Measurements from ENCODE around the gene SBK2. TPM values are rescaled to one million over a fixed set of nuclear protein-coding genes. Genes with fewer than 3 reads are reported as not detected.

The SBK2 gene
- total RNA-seq, 1 experiment from 2014 or later, result 3.5 TPM

- Histone ChIP-seq H3K4me1 (replicated peaks; ENCODE audit: insufficient read depth) (peaks cover 24% of the 10 kb centered on the region), H3K9me3 (ENCODE audit: insufficient read depth, low read depth) (no peaks in the 10 kb centered on the region), H2AFZ (no peak overlapping the region), H3K79me2 (ENCODE audit: low read depth) (peaks cover 29% of the 10 kb centered on the region), H3K27ac (no peak overlapping the region), H3K4me2 (no peak overlapping the region), H3K4me3 (no peak overlapping the region), H3K27me3 (ENCODE audit: insufficient read depth, low read depth) (no peaks in the 10 kb centered on the region), H4K20me1 (ENCODE audit: insufficient read depth) (peaks cover 27% of the 10 kb centered on the region), H3K36me3 (ENCODE audit: low read depth) (no peaks in the 10 kb centered on the region), H3F3A (ENCODE audit: insufficient read depth, low read depth) (peaks cover 44% of the 10 kb centered on the region), H3K9me2 (ENCODE audit: insufficient read depth) (no peaks in the 10 kb centered on the region)
- no peak for DNase-seq
- ChIA-PET POLR2A (ENCODE audit: unreplicated experiment) (no interaction called here), CTCF (interaction anchor here (0.6 kb wide), 1 partner anchor 10 kb away, joined by 6 read pairs; no protein-coding TSS in a partner anchor)
- intact Hi-C loops (cut with micrococcal nuclease; ENCODE audit: unreplicated experiment), result loop anchor here (5.0 to 10.0 kb wide), 5 partner anchors 68 to 1292 kb away; partner anchors contain the start of genes LENG9, MBOAT7, RDH13 and SBK3
- no TSS peak for BruUV-seq (replicated peaks)
- no peak for TF ChIP-seq CTCF (conservative IDR thresholded peaks at IDR 0.05)
- TF ChIP-seq EZH2 (IDR thresholded peaks at IDR 0.05; ENCODE audit: low read depth), result no peak
Measured at GRCh38 chr19:55479045-55479444, 57.9 kb downstream of the SBK2 start.

Other genes starting within 250 kb of the SBK2 start
- not detected in 2 replicates for gene TMEM150B, start 211.8 kb downstream of the SBK2 start, total RNA-seq (2021)
- gene KMT5C, start 197.3 kb downstream of the SBK2 start, total RNA-seq (2021), result 71.6 and 80.7 TPM in 2 replicates
- gene COX6B2, start 182.4 kb downstream of the SBK2 start, total RNA-seq (2021), result 3.3 and 3.7 TPM in 2 replicates
- gene GARIN5B, start 173.9 kb downstream of the SBK2 start, total RNA-seq (2021), result 0.11 TPM in 1 of 2 replicates, not detected in the other
- gene IL11, start 166.7 kb downstream of the SBK2 start, total RNA-seq (2021), result 4.1 and 6.6 TPM in 2 replicates
- not detected in 2 replicates for gene TMEM190, start 160.3 kb downstream of the SBK2 start, total RNA-seq (2021)
- 40.4 and 94.5 TPM in 2 replicates for gene TMEM238, start 152.8 kb downstream of the SBK2 start, total RNA-seq (2021)
- 2,433 and 2,547 TPM in 2 replicates for gene RPL28, start 151.2 kb downstream of the SBK2 start, total RNA-seq (2021)
- gene UBE2S, start 129.3 kb downstream of the SBK2 start, total RNA-seq (2021), result 359 and 395 TPM in 2 replicates
- not detected in 2 replicates for gene SHISA7, start 93.8 kb downstream of the SBK2 start, total RNA-seq (2021)
- 92.4 and 113 TPM in 2 replicates for gene ISOC2, start 75.5 kb downstream of the SBK2 start, total RNA-seq (2021)
- gene C19orf85, start 72.4 kb downstream of the SBK2 start, total RNA-seq (2021), result 0.73 and 0.74 TPM in 2 replicates
- gene ZNF628, start 60.5 kb downstream of the SBK2 start, total RNA-seq (2021), result 17.7 and 19.3 TPM in 2 replicates
- 61.6 and 103 TPM in 2 replicates for gene NAT14, start 51.9 kb downstream of the SBK2 start, total RNA-seq (2021)
- 3.9 and 4.8 TPM in 2 replicates for gene SSC5D, start 48.7 kb downstream of the SBK2 start, total RNA-seq (2021)
- gene SBK3, start 8.4 kb upstream of the SBK2 start, total RNA-seq (2021), result 41.4 and 45.0 TPM in 2 replicates
- 49.0 TPM in 2 replicates for gene ZNF579, start 43.7 kb upstream of the SBK2 start, total RNA-seq (2021)
- gene FIZ1, start 62.4 kb upstream of the SBK2 start, total RNA-seq (2021), result 25.2 and 25.4 TPM in 2 replicates
- gene ZNF524, start 63.2 kb upstream of the SBK2 start, total RNA-seq (2021), result 30.0 and 37.0 TPM in 2 replicates
- gene ZNF865, start 68.5 kb upstream of the SBK2 start, total RNA-seq (2021), result 26.8 and 30.3 TPM in 2 replicates
- 5.4 and 7.7 TPM in 2 replicates for gene ZNF784, start 87.4 kb upstream of the SBK2 start, total RNA-seq (2021)
- gene ZNF580, start 103.9 kb upstream of the SBK2 start, total RNA-seq (2021), result 56.6 and 64.7 TPM in 2 replicates
- 53.5 and 81.9 TPM in 2 replicates for gene ZNF581, start 106.5 kb upstream of the SBK2 start, total RNA-seq (2021)
- 3.2 and 6.7 TPM in 2 replicates for gene CCDC106, start 111.1 kb upstream of the SBK2 start, total RNA-seq (2021)
- gene U2AF2, start 117.9 kb upstream of the SBK2 start, total RNA-seq (2021), result 252 and 323 TPM in 2 replicates
- gene EPN1, start 138.1 kb upstream of the SBK2 start, total RNA-seq (2021), result 232 and 274 TPM in 2 replicates
- not detected in 2 replicates for gene NLRP9, start 201.3 kb upstream of the SBK2 start, total RNA-seq (2021)
- not detected in 2 replicates for gene RFPL4A, start 222.0 kb upstream of the SBK2 start, total RNA-seq (2021)
- not detected in 2 replicates for gene RFPL4AL1, start 232.0 kb upstream of the SBK2 start, total RNA-seq (2021)

All from PC-9 (cell line).